CD14-positive monocyte (primary cell): ENCODE data around the gene NUP214. TPM values are rescaled to one million over a fixed set of nuclear protein-coding genes. Genes with fewer than 3 reads are reported as not detected.

Experiments
- DNase-seq, 3 donors: peaks; one replicate each; pipeline ENCODE4 v3.0.0-alpha.2; 2011 to 2022
- H2AFZ ChIP-seq: 2 replicates; pipeline ENCODE4 v1.6.0; 2012; ENCODE audit warnings: mild to moderate bottlenecking, low read depth, low read length, inconsistent platforms; ENCODE audit not compliant: insufficient read depth, poor library complexity, severe bottlenecking
- H3K27ac ChIP-seq, 2 donors: 1 replicate in 1 of 2; 2 replicates in 1 of 2; pipeline ENCODE4 v1.5.1; 2012 to 2013; ENCODE audit warnings: low read length in 2 of 2, control low read depth in 1 of 2, inconsistent platforms in 1 of 2, low read depth in 1 of 2, mild to moderate bottlenecking in 1 of 2
- H3K27me3 ChIP-seq, 2 donors: one replicate each; pipeline versions ENCODE4 v1.6.0 to v1.6.1; 2011 to 2013; ENCODE audit warnings: low read length in 2 of 2; ENCODE audit not compliant: control insufficient read depth in 2 of 2, insufficient read depth in 2 of 2
- H3K36me3 ChIP-seq, 2 donors: replicated peaks in 1 of 2; 1 replicate in 1 of 2; 2 replicates in 1 of 2; pipeline versions ENCODE4 v1.5.1 to v1.6.1; 2012 to 2013; ENCODE audit warnings: low read length in 2 of 2, control low read depth in 1 of 2, inconsistent platforms in 1 of 2, mild to moderate bottlenecking in 1 of 2; ENCODE audit not compliant: insufficient read depth in 2 of 2, control insufficient read depth in 1 of 2
- H3K4me1 ChIP-seq, 2 donors: 1 replicate in 1 of 2; 2 replicates in 1 of 2; pipeline versions ENCODE4 v1.5.1 to v1.6.1; 2012 to 2013; ENCODE audit warnings: low read length in 2 of 2, control low read depth in 1 of 2, inconsistent platforms in 1 of 2, mild to moderate bottlenecking in 1 of 2, moderate library complexity in 1 of 2; ENCODE audit not compliant: insufficient read depth in 2 of 2, control insufficient read depth in 1 of 2
- H3K4me2 ChIP-seq: replicated peaks from 2 replicates; pipeline ENCODE3; 2012; ENCODE audit warnings: low read length, moderate library complexity, mild to moderate bottlenecking; ENCODE audit not compliant: poor library complexity, severe bottlenecking; ENCODE audit errors: extremely low read depth
- H3K4me3 ChIP-seq, 3 experiments: fragments of 200-600 bp in 1 of 3; sonication (generic) in 1 of 3; replicated peaks in 1 of 3; 1 replicate in 2 of 3; 2 replicates in 1 of 3; pipeline ENCODE4 v1.5.1; 2011 to 2013; ENCODE audit warnings: low read length in 3 of 3, mild to moderate bottlenecking in 3 of 3, control low read depth in 2 of 3, low read depth in 2 of 3, inconsistent platforms in 1 of 3, moderate library complexity in 1 of 3
- H3K79me2 ChIP-seq: 2 replicates; pipeline ENCODE4 v1.6.0; 2012; ENCODE audit warnings: mild to moderate bottlenecking, control low read depth, inconsistent platforms, low read length, moderate library complexity; ENCODE audit not compliant: insufficient read depth
- H3K9ac ChIP-seq: 2 replicates; pipeline ENCODE4 v1.6.0; 2017; ENCODE audit warnings: low read length, mild to moderate bottlenecking; ENCODE audit not compliant: insufficient read depth, poor library complexity, severe bottlenecking
- H3K9me3 ChIP-seq, 2 donors: replicated peaks in 1 of 2; 1 replicate in 1 of 2; 2 replicates in 1 of 2; pipeline versions ENCODE4 v1.5.1 to v1.6.1; 2012 to 2013; ENCODE audit warnings: low read length in 2 of 2, control low read depth in 1 of 2; ENCODE audit not compliant: control insufficient read depth in 1 of 2, insufficient read depth in 1 of 2
- H4K20me1 ChIP-seq: 2 replicates; pipeline ENCODE4 v1.6.0; 2012; ENCODE audit warnings: mild to moderate bottlenecking, low read length, control low read depth, moderate library complexity; ENCODE audit not compliant: insufficient read depth
- H3K27ac Mint-ChIP-seq, 7 donors: one replicate each; pipeline ENCODE4 v1.8.0; 2020; ENCODE audit warnings: mild to moderate bottlenecking in 7 of 7, mixed read lengths in 7 of 7, moderate library complexity in 6 of 7, inconsistent platforms in 2 of 7
- H3K27me3 Mint-ChIP-seq, 3 donors: one replicate each; pipeline ENCODE4 v1.8.0; 2021 to 2022; ENCODE audit warnings: low read depth in 3 of 3, mild to moderate bottlenecking in 3 of 3, mixed read lengths in 3 of 3, moderate library complexity in 3 of 3, inconsistent platforms in 1 of 3
- H3K36me3 Mint-ChIP-seq, 2 donors: one replicate each; pipeline ENCODE4 v1.8.0; 2020; ENCODE audit warnings: mixed read lengths in 2 of 2, inconsistent platforms in 1 of 2, mild to moderate bottlenecking in 1 of 2
- H3K4me1 Mint-ChIP-seq: one replicate; pipeline ENCODE4 v1.8.0; 2020; ENCODE audit warnings: mild to moderate bottlenecking, mixed read lengths
- H3K4me3 Mint-ChIP-seq, 2 donors: one replicate each; pipeline ENCODE4 v1.8.0; 2020; ENCODE audit warnings: mild to moderate bottlenecking in 2 of 2, mixed read lengths in 2 of 2, moderate library complexity in 1 of 2
- H3K9me3 Mint-ChIP-seq, 7 donors: one replicate each; pipeline ENCODE4 v1.8.0; 2020 to 2022; ENCODE audit warnings: mixed read lengths in 7 of 7, mild to moderate bottlenecking in 6 of 7, moderate library complexity in 6 of 7, inconsistent platforms in 2 of 7
- CTCF ChIP-seq: fragments of 200-600 bp; IDR thresholded peaks from one replicate; pipeline ENCODE4 v1.8.0; 2022; ENCODE audit warnings: antibody characterized with exemption, mild to moderate bottlenecking
- WGBS: methylation state at CpG from one replicate; pipeline ENCODE4 v1.1.5; 2013; ENCODE audit warnings: missing lambda C conversion rate; ENCODE audit not compliant: insufficient coverage; 5-methylcytosine and 5-hydroxymethylcytosine counted together
- intact Hi-C, 2 donors: fragments of 100-400 bp; cut with micrococcal nuclease; formaldehyde crosslinking; loops; one replicate each; pipeline versions ENCODE4 v1.15.0 to v1.15.1; 2023
- polyA plus RNA-seq, 3 donors: library from polyadenylated mRNA; depleted of rRNA in 1 of 3; unstranded in 2 of 3; stranded (reverse) in 1 of 3; fragments of 300-500 nt in 2 of 3; fragments of >200 nt in 1 of 3; fragmentation: Illumina TruSeq in 2 of 3; gene quantifications; 1 replicate in 2 of 3; 2 replicates in 1 of 3; pipeline ENCODE4 v1.2.3, GENCODE V29; 2012 to 2021

The NUP214 gene
- polyA plus RNA-seq, 3 donors = 94.9 to 329 (median 214) TPM

- H3K9me3 ChIP-seq = no peaks in the 10 kb centered on the region
- H3K9ac ChIP-seq = no peak overlapping the region
- peaks cover 97 to 100% of the 10 kb centered on the region in 2 donors for H3K36me3 ChIP-seq
- H3K4me2 ChIP-seq = no peak overlapping the region
- Mint-ChIP-seq H3K4me1 (no peaks in the 10 kb centered on the region), H3K36me3 (peaks cover 85 to 96% of the 10 kb centered on the region in 2 donors), H3K27me3 (no peaks in the 10 kb centered on the region), H3K4me3 (no peak overlapping the region), H3K9me3 (no peaks in the 10 kb centered on the region), H3K27ac (no peak overlapping the region)
- 90% methylated on average over 2 of the region's 7 CpGs for WGBS
- H3K79me2 ChIP-seq = no peaks in the 10 kb centered on the region
- no peak for DNase-seq
- no peak overlapping the region for H3K27ac ChIP-seq
- no peaks in the 10 kb centered on the region for H3K4me1 ChIP-seq
- no peaks in the 10 kb centered on the region for H4K20me1 ChIP-seq
- H3K4me3 ChIP-seq = no peak overlapping the region
- no peaks in the 10 kb centered on the region for H3K27me3 ChIP-seq
- TF ChIP-seq CTCF = no peak
- no peak overlapping the region for H2AFZ ChIP-seq
- intact Hi-C loops = loop anchor here in 1 of 2 donors (10.0 kb wide), 1 partner anchor 1136 kb away; no protein-coding TSS in a partner anchor
Observed at GRCh38 chr9:131148966-131149687, 23.7 kb downstream of the NUP214 start.

GRCh38 chr9:131149688-131150053, 24.3 kb downstream of the NUP214 start:
- peak overlapping the region in 2 of 7 donors; percentile 20 to 23 for H3K27ac Mint-ChIP-seq
- no peak for TF ChIP-seq CTCF
- 25% methylated on average over 4 of the region's 5 CpGs for WGBS

More at GRCh38 chr9:131149688-131150053, 24.3 kb downstream of the NUP214 start:
- Mint-ChIP-seq H3K36me3 (peaks cover 85 to 96% of the 10 kb centered on the region in 2 donors), H3K4me1 (no peaks in the 10 kb centered on the region), H3K4me3 (no peak overlapping the region), H3K9me3 (no peaks in the 10 kb centered on the region), H3K27me3 (no peaks in the 10 kb centered on the region)
- Histone ChIP-seq H3K9ac (no peak overlapping the region), H2AFZ (no peak overlapping the region), H3K79me2 (no peaks in the 10 kb centered on the region), H3K27ac (no peak overlapping the region), H3K36me3 (peaks cover 96 to 100% of the 10 kb centered on the region in 2 donors), H3K27me3 (no peaks in the 10 kb centered on the region), H3K4me3 (no peak overlapping the region), H4K20me1 (no peaks in the 10 kb centered on the region), H3K4me1 (no peaks in the 10 kb centered on the region), H3K9me3 (no peaks in the 10 kb centered on the region), H3K4me2 (no peak overlapping the region)
- intact Hi-C loops = loop anchor here in 1 of 2 donors (10.0 kb wide), 1 partner anchor 1135 kb away; no protein-coding TSS in a partner anchor
- DNase-seq = no peak
